Measurements from ENCODE around the gene CDH12.
"Not testable (repeated sequence)": the region's sequence is repeated elsewhere in the genome, so short reads cannot be mapped to it uniquely, and the experiment has no call there.

The CDH12 gene

DNA sequence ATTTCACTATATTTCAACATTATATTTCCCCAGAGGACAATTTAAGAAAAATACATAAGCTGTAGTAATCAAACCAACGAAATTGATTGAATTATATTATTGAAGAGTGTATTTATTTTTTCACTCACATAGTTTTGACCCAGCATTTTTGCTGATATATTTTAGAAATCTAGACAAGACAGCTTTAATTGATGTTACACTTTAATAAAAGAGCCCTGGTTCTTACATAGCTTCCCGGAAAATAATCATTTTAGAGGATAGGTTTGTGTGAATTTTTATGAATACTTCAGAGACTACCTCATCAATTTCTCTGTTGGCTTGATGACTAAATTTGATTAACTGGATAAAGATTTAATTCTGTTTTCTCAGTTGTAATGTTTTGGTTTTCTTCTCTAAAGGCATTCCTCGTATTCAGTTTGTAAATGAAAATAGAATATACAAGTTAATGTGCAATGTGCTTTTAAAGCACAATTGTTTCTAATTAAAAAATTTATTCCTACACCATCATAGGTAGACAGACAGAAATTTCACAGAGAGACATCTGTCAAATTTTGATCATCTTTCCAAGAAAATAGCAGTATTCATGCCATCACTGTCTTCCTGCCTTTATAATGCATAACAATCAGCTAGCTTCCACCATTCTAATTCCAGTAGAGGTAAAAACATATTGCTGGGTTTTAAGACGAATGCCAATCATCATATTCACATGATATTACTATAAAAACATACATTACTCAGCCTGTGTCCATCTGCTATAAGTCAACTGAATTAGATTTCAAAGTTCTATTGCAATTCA, 441.4 kb downstream of the CDH12 start:
- no peak for DNase-seq

DNA sequence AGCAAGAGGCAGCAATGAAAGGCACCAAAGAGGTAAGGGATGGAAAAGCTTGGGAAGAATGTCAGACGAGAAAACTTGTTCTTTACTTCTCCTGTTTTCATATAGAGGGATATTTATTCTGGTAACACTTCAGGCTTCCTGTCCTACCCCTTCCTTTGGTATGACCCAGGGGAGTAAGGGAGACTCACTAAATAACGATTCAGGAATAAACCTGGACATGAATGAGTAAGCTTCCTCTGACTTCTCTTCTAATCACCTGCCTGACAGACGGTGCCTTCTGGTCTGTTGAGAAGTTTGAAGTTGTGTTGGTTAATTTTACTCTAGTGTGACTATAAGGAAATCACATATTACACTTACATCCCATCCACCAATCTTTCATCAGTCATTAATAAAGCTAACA, 461.2 kb downstream of the CDH12 start:
- DNase-seq, result no peak

DNA sequence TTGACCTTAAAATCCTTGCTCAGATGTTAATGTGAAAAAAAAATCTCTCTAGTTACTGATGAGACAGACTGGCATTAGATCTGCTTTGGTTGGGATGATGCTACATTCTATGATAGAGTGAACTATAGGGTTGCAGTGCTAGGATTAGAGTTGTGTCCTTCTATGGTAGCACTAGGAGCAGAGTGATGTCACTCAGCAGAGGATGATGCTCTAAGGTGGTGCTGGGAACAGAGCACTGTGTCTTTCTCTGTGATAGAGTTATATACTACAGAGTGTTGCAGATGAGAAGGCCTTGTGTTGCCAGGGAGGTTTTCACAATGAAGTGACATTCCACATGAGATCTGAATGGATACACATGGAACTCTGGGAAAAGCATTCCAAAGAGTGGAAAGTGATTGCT, 462.3 kb downstream of the CDH12 start:
- DNase-seq, result no peak

- DNase-seq, result no peak
These were observed 480.1 kb downstream of the CDH12 start for GRCh38 chr5:22372826-22373660.

GRCh38 chr5:22372376-22372775, 480.8 kb downstream of the CDH12 start:
- no peak for DNase-seq

- DNase-seq, result peak; percentile 57
These were observed 498.2 kb downstream of the CDH12 start for GRCh38 chr5:22354956-22355355.

DNA sequence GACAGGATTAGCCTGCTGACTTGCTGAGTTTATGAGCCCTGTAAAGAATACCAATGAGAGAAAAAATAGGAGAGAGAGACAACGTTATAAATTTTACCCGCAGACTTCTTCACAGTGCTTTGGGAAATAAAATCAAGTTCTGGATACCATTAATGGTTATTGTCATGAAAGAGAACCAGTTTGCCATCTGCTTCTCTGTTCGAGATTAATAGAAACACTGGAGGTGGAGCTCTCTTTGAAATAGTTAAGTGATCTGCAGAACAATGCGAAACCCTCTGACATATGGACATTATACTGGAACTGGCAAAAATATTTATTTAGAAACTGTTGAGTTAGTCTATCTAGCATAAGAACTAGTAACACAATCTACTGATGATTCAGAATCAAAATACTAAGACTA, 500.7 kb downstream of the CDH12 start:
- no peak for DNase-seq

DNA sequence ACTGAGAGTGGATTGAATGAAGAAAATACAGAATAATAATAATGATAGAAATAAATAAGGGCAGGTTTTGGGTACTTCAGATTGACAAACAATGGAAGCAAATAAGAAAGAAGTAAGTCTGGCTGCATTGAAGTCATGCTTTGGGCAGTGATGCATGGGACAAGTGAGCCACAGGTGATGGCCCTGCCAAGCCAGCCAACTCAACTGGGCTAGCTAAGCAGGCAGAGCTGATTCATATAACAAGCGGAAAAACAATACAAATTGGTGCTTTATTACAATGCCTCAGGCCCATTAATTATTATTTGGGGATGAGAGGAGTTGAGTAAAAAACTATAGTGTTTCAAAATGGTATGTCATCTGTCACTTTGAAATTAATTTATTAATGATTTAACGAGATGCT, 502.0 kb downstream of the CDH12 start:
- DNase-seq, result no peak

DNA sequence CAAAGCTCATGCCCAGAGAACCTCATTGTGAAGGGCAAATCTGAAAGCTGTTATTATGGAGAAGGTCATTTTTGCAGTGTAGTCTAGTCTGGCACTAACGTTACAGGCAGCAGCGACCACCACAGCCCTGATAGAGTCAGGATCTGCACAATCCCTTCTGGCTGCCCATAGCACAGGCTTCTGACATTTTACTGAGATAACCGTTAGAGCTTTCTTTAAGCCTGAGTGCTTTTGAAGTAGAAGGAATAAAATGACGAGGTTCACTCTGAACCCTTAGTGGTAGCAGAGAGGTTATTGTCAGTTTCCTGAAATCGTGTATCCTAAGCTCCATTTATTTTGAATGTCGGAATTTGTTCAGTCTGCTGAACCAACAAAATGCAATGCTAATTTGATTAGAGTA, 505.1 kb downstream of the CDH12 start:
- DNase-seq, result no peak

DNA sequence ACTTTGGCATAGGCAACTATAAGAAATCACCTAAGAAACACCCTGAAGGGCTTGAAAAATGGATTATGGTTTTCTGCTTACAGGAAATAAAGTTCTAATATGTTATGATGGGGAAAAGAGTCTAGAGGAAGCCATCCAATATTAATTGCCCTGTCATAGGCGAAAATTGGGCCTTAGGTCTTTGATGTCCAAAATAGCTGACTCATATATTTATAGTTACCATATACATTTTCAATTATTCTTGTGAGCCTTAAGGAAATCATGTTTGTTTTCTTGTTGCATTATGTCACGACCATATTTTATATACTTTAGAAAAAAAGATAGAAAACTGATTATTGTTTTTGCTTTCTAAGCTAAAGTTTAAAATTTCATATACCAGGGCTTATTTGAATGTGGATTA, 509.1 kb downstream of the CDH12 start:
- no peak for DNase-seq

GRCh38 chr5:22341406-22341805, 511.7 kb downstream of the CDH12 start:
- no peak for DNase-seq

DNA sequence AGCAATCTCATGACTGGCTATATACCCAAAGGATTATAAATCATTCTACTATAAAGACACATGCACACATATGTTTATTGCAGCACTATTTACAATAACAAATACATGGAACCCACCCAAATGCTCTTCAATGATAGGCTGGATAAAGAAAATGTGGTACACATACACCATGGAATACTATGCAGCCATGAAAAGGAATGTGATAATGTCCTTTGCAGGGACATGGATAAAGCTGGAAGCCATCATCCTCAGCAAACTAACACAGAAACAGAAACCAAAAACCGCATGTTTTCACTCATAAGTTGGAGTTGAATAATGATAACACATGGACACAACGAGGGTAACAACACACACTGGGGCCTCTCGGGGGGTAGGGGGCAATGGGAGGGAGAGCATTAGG, 520.2 kb downstream of the CDH12 start:
- DNase-seq, result not testable (repeated sequence)

DNA sequence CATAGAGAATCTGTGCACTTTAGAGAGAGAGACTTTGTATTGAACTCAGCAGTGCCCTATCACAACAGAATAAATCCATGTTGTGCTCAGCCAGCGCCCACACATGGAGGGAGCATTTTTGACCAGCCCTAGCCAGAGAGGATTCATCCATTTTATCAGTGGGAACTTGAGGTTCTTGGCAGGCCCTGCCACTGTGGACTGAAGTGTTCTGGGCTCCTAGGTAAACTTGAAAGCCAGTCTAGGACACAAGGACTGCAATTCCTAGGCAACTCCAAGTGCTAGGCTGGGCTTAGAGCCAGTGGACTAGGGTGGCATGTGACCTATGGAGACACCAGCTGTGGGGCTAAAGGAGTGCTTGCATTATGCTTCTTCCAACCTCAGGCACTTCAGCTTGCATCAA, 523.5 kb downstream of the CDH12 start:
- no peak for DNase-seq

DNA sequence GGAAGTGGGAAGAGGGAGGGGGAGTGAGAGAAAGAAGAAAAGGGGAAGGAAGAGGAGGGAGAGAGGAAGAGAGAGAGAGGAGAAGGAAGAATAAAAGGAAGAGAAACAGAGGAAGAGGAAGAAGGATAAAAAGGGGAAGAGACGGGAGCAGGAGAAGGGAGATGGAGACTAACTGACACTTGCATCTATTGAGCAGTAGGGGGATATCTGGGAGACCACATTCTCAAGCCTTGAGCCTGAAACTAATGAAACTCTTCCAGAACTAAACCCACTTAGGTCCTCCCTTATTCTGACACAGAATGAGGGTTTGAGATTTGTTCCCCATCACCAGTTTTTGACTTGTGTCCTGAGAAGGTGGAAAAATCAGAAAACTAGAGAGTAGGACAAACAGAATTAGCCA, 533.3 kb downstream of the CDH12 start:
- DNase-seq, result no peak

- no peak for DNase-seq
These were observed 536.9 kb downstream of the CDH12 start for GRCh38 chr5:22316294-22316693.

- DNase-seq, result not testable (repeated sequence)
These were observed 538.1 kb downstream of the CDH12 start for GRCh38 chr5:22315052-22315451.

DNA sequence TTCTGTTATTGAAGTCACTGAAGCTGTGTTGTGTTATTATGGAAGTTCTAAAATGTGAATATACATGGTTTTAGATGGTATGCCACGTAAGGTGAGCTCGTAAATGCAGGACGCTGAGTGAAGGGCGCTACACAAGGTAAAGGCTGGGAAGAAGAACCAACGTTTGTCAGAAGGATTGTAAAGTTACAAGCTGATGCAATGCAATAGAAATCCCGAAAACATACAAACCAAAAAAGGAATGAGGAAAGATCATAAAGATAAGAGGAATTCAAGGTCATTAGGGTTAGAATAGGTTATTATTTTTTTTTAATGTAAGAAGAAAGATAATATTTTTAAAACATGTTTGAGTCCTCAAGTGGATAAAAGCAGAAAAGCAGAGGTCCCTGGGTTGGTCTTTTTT, 538.6 kb downstream of the CDH12 start:
- DNase-seq, result no peak

GRCh38 chr5:22306011-22306410, 547.1 kb downstream of the CDH12 start:
- DNase-seq, result no peak

GRCh38 chr5:22295832-22296231, 557.3 kb downstream of the CDH12 start:
- DNase-seq, result no peak

- DNase-seq, result no peak
These were observed 560.0 kb downstream of the CDH12 start for GRCh38 chr5:22293147-22293546.

- no peak for DNase-seq
These were observed 575.0 kb downstream of the CDH12 start for GRCh38 chr5:22278164-22278563.

GRCh38 chr5:22277006-22277405, 576.1 kb downstream of the CDH12 start:
- DNase-seq, result no peak

- not testable (repeated sequence) for DNase-seq
These were observed 587.3 kb downstream of the CDH12 start for GRCh38 chr5:22265855-22266254.

- no peak for DNase-seq
These were observed 595.0 kb downstream of the CDH12 start for GRCh38 chr5:22258139-22258538.

Data from NCI-H1417 treated with DMSO at 0.1 percent for 48 hours (cell line).